ENCODE results near the gene RASAL2. TPM values are rescaled to one million over a fixed set of nuclear protein-coding genes. Genes with fewer than 3 reads are reported as not detected.

The RASAL2 gene
- total RNA-seq, 3 donors from 2014 or later (not counting 1 experiment from before 2014, with no cell fraction given): 0.16 to 0.23 TPM; not detected in 1

DNA sequence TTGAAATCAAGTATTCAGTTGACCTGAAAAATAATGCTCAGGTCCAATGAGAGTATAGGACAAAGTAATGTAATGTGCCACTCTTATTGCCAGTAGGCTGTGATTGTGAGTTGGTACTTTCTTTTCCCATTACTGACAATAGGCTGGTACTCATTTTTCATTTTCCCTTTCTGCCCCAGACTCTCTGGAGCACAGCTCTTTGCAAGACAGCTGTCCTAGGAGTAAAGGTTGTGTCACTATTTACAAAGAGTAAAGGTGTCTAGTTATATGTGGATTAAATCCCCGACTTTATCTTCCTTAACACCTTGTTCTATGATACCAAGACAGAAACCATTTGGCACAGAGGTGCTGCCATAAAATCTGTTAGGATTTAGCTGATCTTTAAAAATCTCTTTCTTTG, 32.3 kb upstream of the RASAL2 start:
- Histone ChIP-seq H3K36me3 (ENCODE audit: control insufficient read depth, insufficient read depth, low read length) (no peaks in the 10 kb centered on the region), H3K9me3 (ENCODE audit: control insufficient read depth, insufficient read depth, low read length) (no peaks in the 10 kb centered on the region), H3K27ac (ENCODE audit: low read length) (no peak overlapping the region), H3K4me3 (ENCODE audit: low read length) (no peak overlapping the region), H3K4me1 (ENCODE audit: control insufficient read depth, insufficient read depth, low read length) (no peaks in the 10 kb centered on the region), H3K27me3 (ENCODE audit: control insufficient read depth, insufficient read depth, low read length) (no peaks in the 10 kb centered on the region)
- no peaks in the 10 kb centered on the region for H3K36me3 Mint-ChIP-seq
- TF ChIP-seq, protein P1, sequence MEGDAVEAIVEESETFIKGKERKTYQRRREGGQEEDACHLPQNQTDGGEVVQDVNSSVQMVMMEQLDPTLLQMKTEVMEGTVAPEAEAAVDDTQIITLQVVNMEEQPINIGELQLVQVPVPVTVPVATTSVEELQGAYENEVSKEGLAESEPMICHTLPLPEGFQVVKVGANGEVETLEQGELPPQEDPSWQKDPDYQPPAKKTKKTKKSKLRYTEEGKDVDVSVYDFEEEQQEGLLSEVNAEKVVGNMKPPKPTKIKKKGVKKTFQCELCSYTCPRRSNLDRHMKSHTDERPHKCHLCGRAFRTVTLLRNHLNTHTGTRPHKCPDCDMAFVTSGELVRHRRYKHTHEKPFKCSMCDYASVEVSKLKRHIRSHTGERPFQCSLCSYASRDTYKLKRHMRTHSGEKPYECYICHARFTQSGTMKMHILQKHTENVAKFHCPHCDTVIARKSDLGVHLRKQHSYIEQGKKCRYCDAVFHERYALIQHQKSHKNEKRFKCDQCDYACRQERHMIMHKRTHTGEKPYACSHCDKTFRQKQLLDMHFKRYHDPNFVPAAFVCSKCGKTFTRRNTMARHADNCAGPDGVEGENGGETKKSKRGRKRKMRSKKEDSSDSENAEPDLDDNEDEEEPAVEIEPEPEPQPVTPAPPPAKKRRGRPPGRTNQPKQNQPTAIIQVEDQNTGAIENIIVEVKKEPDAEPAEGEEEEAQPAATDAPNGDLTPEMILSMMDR (IDR thresholded peaks at IDR 0.05): no peak
- intact Hi-C loops (cut with micrococcal nuclease): no loop called here
- H3K9me3 Mint-ChIP-seq: peaks cover 2 to 5% of the 10 kb centered on the region in 2 donors
- H3K27ac Mint-ChIP-seq: no peak overlapping the region
- WGBS (ENCODE audit: insufficient coverage): 80% methylated on average over 1 of the region's 1 CpG
- H3K4me1 Mint-ChIP-seq: no peaks in the 10 kb centered on the region
- DNase-seq (no peak), ATAC-seq (no peak)
- no peaks in the 10 kb centered on the region for H3K27me3 Mint-ChIP-seq (ENCODE audit: low read depth in 2 of 2)
- no peak overlapping the region for H3K4me3 Mint-ChIP-seq

GRCh38 chr1:178064191-178064821, 29.6 kb upstream of the RASAL2 start:
- H3K4me1 ChIP-seq (ENCODE audit: control insufficient read depth, insufficient read depth, low read length): no peaks in the 10 kb centered on the region
- H3K9me3 ChIP-seq (ENCODE audit: control insufficient read depth, insufficient read depth, low read length): no peaks in the 10 kb centered on the region
- Mint-ChIP-seq H3K36me3 (no peaks in the 10 kb centered on the region), H3K4me3 (no peak overlapping the region), H3K27me3 (ENCODE audit: low read depth in 2 of 2) (no peaks in the 10 kb centered on the region), H3K4me1 (no peaks in the 10 kb centered on the region), H3K27ac (no peak overlapping the region), H3K9me3 (peaks cover 6 to 8% of the 10 kb centered on the region in 2 donors)
- no peaks in the 10 kb centered on the region for H3K36me3 ChIP-seq (ENCODE audit: control insufficient read depth, insufficient read depth, low read length)
- no peak overlapping the region for H3K27ac ChIP-seq (ENCODE audit: low read length)
- WGBS (ENCODE audit: insufficient coverage): 93% methylated on average over 8 of the region's 8 CpGs
- H3K27me3 ChIP-seq (ENCODE audit: control insufficient read depth, insufficient read depth, low read length): no peaks in the 10 kb centered on the region
- DNase-seq (no peak), ATAC-seq (no peak)
- intact Hi-C loops (cut with micrococcal nuclease): no loop called here
- no peak overlapping the region for H3K4me3 ChIP-seq (ENCODE audit: low read length)
- TF ChIP-seq, protein P1 (IDR thresholded peaks at IDR 0.05): no peak

DNA sequence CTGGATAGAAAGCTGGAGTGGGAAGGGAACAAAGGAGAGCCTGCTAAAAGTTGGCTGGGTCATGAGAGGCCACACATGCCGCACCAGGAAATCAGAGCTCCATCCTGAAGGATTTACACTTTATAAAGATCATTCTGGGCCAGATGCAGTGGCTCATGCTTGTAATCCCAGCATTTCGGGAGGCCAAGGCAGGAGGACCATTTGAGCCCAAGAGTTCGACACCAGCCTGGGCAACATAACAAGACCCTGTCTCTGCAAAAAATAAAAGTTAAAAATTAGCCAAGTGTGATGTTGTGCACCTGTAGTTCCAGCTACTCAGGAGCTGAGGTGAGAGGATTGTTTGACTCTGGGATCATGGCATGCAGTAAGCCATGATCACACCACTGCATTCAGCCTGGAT, 28.7 kb upstream of the RASAL2 start:
- TF ChIP-seq, protein P1 (IDR thresholded peaks at IDR 0.05): no peak
- Histone ChIP-seq H3K4me1 (ENCODE audit: control insufficient read depth, insufficient read depth, low read length) (no peaks in the 10 kb centered on the region), H3K27me3 (ENCODE audit: control insufficient read depth, insufficient read depth, low read length) (no peaks in the 10 kb centered on the region), H3K9me3 (ENCODE audit: control insufficient read depth, insufficient read depth, low read length) (no peaks in the 10 kb centered on the region), H3K27ac (ENCODE audit: low read length) (no peak overlapping the region), H3K4me3 (ENCODE audit: low read length) (no peak overlapping the region), H3K36me3 (ENCODE audit: control insufficient read depth, insufficient read depth, low read length) (no peaks in the 10 kb centered on the region)
- WGBS (ENCODE audit: insufficient coverage): 95% methylated on average over 3 of the region's 3 CpGs
- ATAC-seq (no peak), DNase-seq (no peak)
- H3K36me3 Mint-ChIP-seq: no peaks in the 10 kb centered on the region
- intact Hi-C loops (cut with micrococcal nuclease): no loop called here
- no peak overlapping the region for H3K4me3 Mint-ChIP-seq
- H3K4me1 Mint-ChIP-seq: no peaks in the 10 kb centered on the region
- H3K9me3 Mint-ChIP-seq: peaks cover 6 to 8% of the 10 kb centered on the region in 2 donors
- no peak overlapping the region for H3K27ac Mint-ChIP-seq
- no peaks in the 10 kb centered on the region for H3K27me3 Mint-ChIP-seq (ENCODE audit: low read depth in 2 of 2)

Data from natural killer cell (primary cell).